CD4-positive, alpha-beta T cell treated with Interleukin-21 for 1 hour (primary cell): ENCODE data around the gene TMEM54.
"Not testable (repeated sequence)": the region's sequence is repeated elsewhere in the genome, so short reads cannot be mapped to it uniquely, and the experiment has no call there.

Experiments
- DNase-seq: peaks from one replicate; pipeline ENCODE4 v3.0.0-alpha.2; 2020

TMEM54 gene

GRCh38 chr1:32918179-32918578, 17.0 kb upstream of the TMEM54 start:
- DNase-seq, result no peak

GRCh38 chr1:32917521-32917920, 16.3 kb upstream of the TMEM54 start:
- no peak for DNase-seq

DNA sequence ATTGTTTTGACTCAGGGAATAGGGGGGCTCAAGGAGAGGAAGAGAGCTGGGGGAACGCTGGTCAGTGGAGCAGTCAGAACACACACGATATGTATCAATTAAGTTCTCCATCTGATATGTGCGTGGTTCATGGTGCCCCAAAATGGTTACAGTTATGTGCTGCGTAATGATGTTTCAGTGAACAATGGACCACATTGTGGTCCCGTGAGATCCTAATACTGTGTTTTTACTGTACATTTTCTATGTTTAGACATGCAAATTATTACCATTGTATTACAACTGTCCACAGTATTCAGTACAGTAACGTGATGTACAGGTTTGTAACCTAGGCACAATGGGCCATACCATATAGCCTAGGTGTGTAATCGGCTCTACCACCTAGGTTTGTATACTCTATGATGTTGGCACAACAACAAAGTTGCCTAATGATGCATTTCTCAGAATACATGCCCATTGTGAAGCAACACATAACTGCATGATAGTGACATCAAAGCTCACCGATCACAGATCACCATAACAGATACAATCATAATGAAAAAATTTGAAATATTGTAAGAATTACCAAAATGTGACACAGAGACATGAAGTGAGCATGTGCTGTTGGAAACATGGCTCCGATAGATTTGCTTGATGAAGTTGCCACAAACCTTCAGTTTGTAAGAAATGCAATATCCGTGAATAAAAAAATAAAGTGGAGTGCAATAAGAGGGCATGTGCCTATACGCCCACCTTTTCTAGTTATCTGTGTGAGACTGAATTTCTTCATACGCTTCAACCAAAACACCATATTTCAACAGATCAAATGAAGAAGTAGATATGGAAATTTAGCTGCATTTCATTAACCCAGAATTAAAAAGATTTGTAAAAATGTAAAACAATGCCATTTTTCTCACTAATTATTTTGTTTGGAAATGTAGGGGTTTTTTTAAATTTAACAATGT, 14.8 kb upstream of the TMEM54 start:
- no peak for DNase-seq

DNA sequence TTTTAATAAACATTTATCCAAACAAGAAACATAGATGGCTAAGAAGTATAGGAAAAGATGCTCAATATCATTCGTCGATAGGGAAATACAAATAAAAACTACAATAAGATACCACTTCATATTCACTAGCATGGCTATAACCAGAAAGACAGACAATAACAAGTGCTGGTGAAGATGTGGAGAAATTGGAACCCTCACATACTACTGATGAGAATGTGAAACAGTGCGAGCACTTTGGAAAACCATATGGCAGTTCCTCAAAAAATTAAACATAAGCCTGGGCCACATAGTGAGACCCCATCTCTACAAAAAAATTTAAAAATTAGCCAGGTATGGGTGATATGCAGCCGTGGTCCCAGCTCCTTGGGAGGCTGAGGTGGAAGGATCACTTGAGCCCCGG, 9.1 kb upstream of the TMEM54 start:
- DNase-seq, result no peak

- no peak for DNase-seq
These were observed 6.2 kb upstream of the TMEM54 start for GRCh38 chr1:32907435-32907834.

GRCh38 chr1:32906654-32907053, 5.5 kb upstream of the TMEM54 start:
- no peak for DNase-seq

DNA sequence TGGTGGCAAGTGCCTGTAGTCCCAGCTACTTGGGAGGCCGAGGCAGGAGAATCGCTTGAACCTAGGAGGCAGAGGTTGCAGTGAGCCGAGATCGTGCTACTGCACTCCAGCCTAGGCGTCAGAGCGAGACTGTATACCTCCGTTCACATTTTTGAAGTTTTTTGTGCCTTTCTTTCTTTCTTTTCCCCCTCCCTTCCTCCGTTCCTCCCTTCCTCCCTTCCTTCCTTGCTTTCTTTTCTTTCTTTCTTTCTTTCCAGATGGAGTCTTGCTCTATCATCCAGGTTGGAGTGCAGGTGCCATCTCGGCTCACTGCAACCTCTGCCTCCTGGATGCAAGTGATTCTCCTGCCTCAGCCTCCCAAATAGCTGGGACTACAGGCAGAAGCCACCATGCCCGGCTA, 4.4 kb upstream of the TMEM54 start:
- not testable (repeated sequence) for DNase-seq

GRCh38 chr1:32904797-32905196, 3.6 kb upstream of the TMEM54 start:
- no peak for DNase-seq

- no peak for DNase-seq
These were observed 3.0 kb upstream of the TMEM54 start for GRCh38 chr1:32903991-32904785.

DNA sequence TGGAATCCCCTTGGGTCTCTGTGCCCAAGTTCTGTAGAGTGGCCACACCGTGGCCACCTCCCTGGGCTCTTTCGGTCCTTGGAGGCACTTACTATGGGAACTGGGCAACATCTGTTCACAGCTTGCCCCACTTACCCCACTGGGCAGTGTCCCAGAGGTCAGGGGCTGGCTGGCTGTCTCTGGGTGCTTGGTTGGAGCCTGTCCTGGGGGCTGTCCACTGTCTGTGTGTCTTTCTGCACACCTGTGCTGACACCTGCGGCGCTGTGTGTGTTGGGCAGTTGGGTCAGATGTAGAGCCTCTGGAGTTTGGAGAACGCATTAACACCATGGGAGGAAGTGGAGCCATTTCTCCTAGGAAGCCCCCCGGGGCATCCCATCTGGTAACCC, 1.3 kb upstream of the TMEM54 start:
- DNase-seq, result no peak

DNA sequence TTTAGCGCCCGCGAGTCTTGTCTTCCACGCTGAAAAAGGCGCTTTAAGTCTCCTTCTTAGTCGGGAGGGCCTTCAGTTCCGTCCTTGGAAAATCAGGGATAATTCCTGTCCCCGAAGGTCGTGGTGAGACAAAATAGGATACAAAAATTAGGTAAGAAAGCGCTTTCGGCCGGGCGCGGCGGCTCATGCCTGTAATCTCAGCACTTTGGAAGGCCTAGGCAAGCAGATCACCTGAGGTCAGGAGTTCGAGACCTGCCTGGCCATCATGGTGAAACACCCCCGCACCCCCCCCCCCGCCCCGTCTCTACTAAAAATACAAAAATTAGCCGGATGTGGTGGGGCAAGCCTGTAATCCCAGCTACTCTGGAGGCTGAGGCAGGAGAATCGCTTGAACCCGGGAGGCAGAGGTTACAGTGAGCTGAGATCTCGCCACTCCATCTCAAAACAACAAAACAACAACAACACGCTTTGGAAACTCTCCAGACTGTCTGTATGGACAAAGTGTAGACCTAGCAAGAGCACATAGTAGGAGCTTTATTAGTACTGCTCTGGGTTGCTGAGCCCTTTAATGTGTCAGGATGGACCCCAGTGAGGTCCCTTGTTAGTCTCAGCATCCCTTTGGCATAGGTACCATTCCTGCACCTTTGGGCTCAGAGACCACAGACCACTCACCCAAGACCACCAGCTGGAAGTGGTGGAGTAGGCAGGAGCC, 790 bp upstream of the TMEM54 start:
- DNase-seq, result no peak

DNA sequence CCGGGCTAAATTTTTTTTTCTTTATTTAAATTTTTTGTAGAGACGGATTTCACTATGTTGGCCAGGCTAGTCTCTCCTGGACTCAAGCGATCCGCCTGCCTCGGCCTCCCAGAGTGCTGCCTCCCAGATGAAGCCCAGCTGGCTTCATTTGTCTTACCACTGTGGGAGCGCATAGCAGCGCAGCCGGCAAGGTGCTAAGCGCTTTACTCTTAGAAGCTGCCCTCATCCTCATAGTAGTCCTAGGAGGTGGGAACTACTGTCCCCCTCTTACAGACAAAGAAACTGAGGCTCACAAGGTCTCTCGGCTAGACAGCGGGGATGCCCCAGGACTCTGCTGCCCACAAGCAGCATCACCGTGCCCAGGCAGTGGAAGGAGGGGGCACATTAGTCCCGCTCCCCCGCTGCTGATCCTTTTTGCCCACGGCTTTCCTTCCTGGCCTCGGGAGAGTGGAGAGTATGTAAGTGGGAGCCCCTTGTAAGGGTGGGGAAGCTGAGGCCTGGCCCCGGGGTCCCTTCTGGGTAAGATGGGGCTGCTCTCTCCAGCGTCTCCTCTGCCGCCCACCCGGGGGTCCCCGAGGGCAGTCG, 726 bp downstream of the TMEM54 start:
- DNase-seq, result no peak

DNA sequence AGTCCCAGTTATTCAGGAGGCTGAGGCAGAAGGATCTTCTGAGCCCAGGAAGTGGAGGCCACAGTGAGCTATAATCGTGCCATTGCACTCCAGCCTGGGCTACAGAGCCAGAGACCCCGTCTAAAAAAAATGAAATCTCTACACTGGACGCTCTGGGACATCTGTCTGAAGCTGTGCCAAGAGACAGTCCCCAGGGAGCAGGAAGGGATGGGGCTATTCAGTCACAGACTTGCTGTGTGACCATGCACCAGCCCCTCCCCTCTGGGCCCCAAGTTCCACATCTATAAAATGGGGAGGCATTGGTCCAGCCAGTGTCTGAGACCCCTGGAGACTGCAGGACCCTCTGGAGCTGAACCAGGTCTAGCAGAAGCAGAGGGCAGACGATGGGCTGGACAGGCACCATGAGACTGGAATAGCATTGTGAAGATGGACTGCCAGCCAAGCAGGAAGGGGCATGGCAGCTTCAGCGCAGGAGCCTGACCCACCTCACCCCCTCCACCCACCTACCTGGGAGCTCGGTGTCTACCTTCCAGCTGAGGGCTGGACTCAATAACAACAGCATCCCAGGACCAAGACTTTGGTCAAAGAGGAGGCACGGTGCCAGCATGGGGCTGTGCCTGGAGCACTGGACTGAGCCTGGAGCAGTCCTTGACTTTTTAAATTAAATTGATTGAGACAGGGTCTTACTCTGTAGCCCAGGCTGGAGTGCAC, 1.4 kb downstream of the TMEM54 start:
- no peak for DNase-seq

DNA sequence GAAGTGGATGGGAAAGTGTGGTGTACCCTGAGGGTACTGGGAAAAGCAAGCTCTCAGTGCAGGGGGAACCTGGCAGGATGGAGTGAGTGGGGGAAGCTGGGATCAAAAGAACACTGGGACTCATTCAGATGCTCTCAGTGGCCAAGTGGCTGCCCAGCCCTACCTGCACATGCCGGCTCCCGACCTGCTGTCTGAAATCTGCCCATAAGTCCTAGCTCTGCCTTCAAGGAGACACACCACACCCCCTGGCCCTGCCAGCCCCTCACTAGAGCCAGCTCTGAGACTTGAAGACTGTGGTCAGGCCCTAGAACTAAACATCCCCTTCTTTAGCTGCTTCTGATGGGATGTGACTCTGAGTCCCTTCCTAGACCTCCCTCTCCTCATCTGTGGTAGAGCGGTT, 2.2 kb downstream of the TMEM54 start:
- DNase-seq, result no peak

GRCh38 chr1:32898056-32898455, 3.1 kb downstream of the TMEM54 start:
- no peak for DNase-seq

- DNase-seq, result no peak
These were observed 3.8 kb downstream of the TMEM54 start for GRCh38 chr1:32897082-32898049.

DNA sequence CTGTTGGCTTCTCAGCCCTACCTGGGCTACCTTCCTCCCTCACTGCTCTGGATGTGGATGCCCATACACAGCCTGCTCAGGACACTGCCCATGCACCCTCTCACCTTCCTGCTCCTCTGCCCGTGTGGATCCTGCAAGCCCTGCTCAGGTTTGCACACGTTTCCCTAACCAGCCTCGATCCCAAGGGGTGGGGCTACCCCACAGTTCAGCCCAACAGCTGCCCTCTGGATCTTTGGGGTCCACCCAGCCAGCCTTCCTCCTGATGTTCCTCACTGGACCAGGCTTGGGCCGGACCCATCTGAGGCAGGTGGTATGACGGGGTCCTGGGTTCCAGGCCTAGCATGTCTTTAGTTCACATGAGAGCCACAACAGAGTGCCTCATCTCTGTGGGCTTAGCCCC, 4.7 kb downstream of the TMEM54 start:
- no peak for DNase-seq

- DNase-seq, result no peak
These were observed 5.6 kb downstream of the TMEM54 start for GRCh38 chr1:32895325-32896215.

GRCh38 chr1:32894681-32895080, 6.5 kb downstream of the TMEM54 start:
- DNase-seq, result no peak

DNA sequence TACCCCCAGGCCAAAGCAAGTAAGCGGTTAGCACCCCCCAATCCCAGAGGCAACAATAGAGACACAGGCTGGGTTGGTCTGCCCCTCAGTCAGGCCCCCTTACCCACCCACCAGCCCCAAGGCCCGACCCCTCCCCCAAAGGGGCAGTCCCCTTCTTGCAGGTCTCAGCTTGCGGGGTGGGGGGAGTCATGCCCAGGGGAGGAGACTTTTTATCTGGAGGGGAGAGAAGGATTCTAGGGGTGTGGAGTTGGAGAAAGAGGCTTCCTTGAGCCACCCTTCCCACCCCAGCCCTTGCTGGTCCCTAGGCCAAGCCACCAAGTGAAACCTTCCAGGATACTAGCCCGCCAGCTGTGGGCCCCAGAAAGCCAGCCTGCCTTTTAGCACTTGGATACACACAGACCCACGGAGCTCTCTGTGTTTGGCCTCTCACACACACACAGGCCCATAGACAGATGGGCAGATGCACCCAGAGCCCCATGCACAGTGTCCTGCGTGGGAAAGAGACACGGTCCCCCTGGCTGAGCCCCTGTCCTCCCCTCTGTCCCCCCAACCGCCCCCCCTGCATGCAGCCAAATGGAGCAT, 7.1 kb downstream of the TMEM54 start:
- no peak for DNase-seq
